ACHN (cell line): Measurements from ENCODE around the gene TFF2.

Experiments
- DNase-seq: peaks from one replicate; pipeline ENCODE4 v3.0.0-alpha.2; 2015
- in situ Hi-C: cut with HindIII; loops from 2 replicates; pipeline ENCODE4 v1.10.0; 2017; ENCODE audit warnings: low sequenced_read_pairs, low pct_ligation_motif_present, low pct_unique_long_range_greater_than_20kb

TFF2 gene

GRCh38 chr21:42301371-42302075 is 49.3 kb downstream of the TFF2 start:
- DNase-seq: no peak
- in situ Hi-C loops: no loop called here

DNA sequence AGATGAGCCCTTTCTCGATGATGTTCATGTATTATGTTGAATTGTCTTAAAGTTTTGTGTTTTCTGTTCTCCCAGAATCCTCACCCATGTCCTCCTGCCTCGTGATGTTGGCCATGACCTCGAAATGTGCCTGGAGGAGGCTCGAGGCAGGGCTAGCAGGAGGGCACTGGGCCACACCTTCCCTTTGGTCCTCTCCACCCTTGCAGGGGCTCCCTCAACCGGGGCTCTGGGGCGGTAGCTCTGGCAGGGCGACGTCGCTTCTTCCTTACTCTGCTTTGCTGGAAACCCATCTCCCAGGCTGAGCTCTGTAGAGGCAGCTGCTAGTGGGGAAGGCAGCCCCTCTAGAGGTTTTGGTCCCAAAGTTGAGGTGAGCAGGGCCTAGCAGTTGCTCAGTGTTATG is 49.8 kb downstream of the TFF2 start:
- in situ Hi-C loops: no loop called here
- DNase-seq: no peak

DNA sequence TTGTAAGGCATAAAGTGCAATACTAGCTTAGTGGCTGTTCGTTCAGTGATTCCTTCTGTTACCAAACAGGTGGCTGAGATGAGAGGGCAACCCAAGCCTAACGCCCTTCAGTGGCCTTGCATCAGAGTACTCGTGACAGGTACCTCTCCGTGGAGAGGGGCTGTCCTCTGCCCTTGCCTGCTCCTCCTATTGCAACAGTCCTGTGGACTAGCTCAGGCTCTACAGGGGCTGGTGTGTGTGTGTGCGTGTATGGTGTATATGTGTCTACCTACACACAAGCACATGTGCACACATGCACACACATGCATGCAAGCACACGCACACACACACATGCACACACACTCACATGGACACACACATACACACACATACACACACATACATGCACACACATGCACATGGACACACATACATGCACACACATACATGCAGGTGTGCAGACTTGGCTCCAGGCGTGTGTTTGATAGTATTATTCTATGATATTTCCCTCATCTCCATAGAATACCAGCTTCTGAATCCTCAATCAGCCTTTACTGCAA is 50.7 kb downstream of the TFF2 start:
- DNase-seq: no peak
- in situ Hi-C loops: no loop called here

DNA sequence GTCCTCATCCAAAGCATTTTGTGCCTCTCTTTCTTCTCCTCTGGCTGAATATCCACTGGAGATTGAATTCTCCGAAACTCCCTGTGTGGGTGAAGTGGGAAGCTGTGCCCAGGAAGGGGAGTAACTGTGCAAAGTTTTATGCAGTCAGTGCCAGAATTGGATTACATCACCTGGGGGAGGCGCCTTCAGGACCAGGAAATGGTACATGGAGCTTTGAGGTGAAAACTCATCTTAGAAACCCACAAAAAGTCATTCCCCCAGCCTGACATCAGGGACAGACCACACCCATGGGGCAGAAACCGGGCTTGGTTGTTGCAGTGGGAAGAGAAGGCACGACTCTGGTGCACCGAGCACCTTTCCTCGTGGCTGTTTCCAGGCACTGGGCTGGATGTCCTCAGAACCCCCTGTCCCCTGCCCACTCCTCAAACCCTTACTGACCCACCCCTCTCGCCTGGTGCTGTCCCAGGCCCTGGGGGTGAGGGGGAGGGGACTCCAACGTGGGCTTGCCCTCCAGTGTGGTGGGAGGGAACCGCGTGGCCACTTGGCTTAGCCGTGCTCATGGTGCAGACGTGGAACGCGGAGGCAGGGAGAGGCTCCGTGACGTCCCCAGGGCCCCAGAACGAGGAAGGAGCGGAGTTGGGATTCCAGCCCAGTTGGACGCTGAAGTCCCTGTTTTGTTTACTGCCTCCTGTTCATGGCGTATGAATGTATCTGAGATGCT is 51.3 kb downstream of the TFF2 start:
- in situ Hi-C loops: no loop called here
- no peak for DNase-seq

DNA sequence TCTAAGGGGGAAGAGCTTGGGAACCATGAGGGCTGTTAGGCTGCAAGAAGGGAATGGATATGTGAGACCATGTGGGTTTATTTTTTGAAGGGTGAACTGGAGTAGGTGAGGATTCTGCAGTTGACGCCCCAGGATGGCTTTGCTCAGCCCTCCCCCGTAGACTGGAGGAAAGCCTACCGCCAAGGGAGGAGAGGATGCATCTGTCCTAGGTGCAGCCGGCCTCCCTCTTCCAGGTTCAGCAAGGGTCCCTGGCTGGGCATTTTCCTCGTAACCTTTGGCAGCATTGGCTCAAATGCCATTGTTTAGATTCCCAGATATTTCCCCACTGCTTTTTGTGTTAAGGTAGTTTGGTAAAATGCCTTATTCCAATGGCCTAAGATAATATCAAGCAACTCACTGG is 52.1 kb downstream of the TFF2 start:
- no peak for DNase-seq
- in situ Hi-C loops: no loop called here

DNA sequence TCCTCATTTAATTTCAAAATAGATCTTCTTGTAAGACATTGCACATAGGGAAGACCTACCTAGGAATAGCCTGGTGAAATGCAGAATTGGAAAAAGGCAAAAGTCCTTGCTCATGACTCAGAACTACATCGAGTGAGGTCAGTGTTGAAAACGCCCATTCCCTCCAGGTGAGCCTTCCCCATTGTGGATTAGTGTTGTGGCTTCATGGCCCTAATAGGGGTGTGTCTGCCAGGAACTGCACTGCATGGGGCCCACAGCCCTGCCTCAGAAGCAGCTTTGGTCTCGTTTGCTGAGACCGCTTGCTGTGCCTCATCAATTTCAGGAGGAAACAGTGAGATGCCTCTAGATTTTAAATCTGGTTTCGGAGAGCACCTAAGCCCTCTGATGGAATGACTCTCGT is 52.6 kb downstream of the TFF2 start:
- DNase-seq: no peak
- in situ Hi-C loops: no loop called here

DNA sequence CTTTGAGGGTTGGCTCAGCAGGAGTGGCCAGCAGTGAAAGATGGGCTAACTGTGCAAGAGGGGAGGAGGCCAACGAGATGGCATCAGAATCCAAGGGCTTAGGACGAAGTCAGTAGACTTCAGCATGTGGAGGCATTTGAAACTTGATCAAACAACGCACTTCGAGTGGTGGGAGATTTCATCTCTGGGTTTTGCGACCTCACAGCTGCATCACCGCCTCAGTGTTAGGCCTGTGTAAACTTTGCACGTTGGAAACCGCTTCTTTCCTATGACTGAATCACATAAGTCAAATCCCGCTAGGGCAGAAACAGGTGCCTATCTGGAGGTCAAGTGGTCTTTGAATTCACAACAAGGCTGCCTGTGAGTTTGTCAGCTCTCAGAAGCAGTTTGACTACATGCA is 53.4 kb downstream of the TFF2 start:
- DNase-seq: no peak
- in situ Hi-C loops: no loop called here

DNA sequence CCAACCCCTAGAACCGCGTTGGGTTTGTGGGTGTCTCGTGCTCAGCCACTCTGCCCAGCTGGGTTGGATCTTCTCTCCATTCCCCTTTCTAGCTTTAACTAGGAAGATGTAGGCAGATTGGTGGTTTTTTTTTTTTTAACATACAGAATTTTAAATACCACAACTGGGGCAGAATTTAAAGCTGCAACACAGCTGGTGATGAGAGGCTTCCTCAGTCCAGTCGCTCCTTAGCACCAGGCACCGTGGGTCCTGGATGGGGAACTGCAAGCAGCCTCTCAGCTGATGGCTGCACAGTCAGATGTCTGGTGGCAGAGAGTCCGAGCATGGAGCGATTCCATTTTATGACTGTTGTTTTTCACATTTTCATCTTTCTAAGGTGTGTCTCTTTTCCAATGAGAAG is 54.3 kb downstream of the TFF2 start:
- no peak for DNase-seq
- in situ Hi-C loops: no loop called here
